Measurements from ENCODE around the gene ENAM.
"Not testable (repeated sequence)": the region's sequence is repeated elsewhere in the genome, so short reads cannot be mapped to it uniquely, and the experiment has no call there.

Gene ENAM

DNA sequence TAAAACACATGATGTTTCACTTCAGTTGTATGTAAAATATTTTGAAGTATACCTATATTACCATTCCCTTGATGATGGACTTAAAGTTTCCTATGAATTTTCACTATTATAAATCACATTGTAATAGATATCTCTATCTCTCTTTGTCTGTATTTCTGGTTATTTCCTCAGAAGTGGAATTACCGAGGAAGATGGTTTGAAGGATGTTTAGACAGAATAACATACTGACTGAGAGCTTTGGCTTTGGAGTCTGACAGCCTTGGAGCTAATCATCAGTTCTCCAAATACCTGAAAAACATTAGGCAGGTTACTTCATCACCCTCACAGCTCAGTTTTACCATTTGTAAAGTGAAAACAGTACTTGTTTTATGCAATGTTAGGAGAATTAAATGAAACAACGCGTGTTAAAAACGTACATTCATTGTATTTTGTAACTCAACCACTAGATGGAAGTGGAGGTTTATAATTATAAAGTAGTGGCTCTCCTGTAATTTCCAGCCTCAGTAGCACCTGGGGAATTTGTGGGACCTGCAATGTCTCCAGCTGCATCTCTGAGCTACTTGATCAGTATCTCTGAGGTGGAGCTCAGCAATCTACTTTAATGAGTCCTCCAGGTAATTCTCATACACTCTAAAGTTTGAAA is 23.4 kb downstream of the ENAM start:
- no peak for DNase-seq (ENCODE audit: low read depth)
- TF ChIP-seq CTCF (IDR thresholded peaks at IDR 0.05; ENCODE audit: low read depth, low read length, missing control alignments): peak; percentile 39
- no peak overlapping the region for H3K4me3 ChIP-seq (ENCODE audit: low read depth, low read length)

DNA sequence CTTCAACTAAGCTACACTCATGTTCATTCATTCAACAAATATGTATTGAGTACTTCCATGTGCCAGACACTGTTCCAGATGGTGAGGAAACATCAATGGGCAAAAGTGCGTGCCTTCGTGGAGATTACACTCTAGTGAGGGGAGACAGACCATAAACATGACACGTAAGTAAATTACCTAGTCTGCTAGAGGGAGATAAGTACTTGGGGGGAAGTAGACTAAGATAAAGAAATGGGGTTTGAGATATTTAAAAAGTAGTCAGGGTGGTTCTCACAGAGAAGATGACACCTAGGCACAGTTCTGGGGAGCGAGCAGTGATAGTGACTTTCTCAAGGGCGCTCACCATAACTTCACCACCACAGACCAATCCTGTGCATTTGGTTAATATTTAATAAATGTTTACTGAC is 26.1 kb downstream of the ENAM start:
- H3K4me3 ChIP-seq (ENCODE audit: low read depth, low read length): no peak overlapping the region
- DNase-seq (ENCODE audit: low read depth): no peak
- TF ChIP-seq CTCF (IDR thresholded peaks at IDR 0.05; ENCODE audit: low read depth, low read length, missing control alignments): no peak

DNA sequence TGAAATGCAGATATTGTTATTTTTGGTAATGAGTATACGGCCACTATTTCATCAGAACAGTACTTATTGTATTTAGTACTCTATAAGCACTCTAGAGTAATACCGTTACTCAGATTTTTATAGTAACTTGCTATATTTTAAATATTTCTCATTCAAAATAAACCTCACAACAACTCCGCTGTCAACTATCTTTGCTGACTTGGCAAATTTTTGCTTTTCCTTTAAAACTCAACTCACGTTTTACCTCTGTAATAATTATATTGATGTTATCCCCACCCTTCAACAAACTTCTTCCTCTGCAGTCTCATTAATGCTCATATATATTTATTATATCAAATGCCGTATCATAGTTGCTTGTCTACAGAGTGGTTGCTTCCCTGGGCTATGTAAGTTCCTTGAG is 28.8 kb downstream of the ENAM start:
- no peak for TF ChIP-seq CTCF (IDR thresholded peaks at IDR 0.05; ENCODE audit: low read depth, low read length, missing control alignments)
- no peak overlapping the region for H3K4me3 ChIP-seq (ENCODE audit: low read depth, low read length)
- no peak for DNase-seq (ENCODE audit: low read depth)

GRCh38 chr4:70658418-70658817 is 29.9 kb downstream of the ENAM start:
- no peak for TF ChIP-seq CTCF (IDR thresholded peaks at IDR 0.05; ENCODE audit: low read depth, low read length, missing control alignments)
- DNase-seq (ENCODE audit: low read depth): no peak
- H3K4me3 ChIP-seq (ENCODE audit: low read depth, low read length): no peak overlapping the region

- no peak for TF ChIP-seq CTCF (IDR thresholded peaks at IDR 0.05; ENCODE audit: low read depth, low read length, missing control alignments)
- no peak for DNase-seq (ENCODE audit: low read depth)
- H3K4me3 ChIP-seq (ENCODE audit: low read depth, low read length): no peak overlapping the region
Observed at GRCh38 chr4:70660106-70660505, 31.6 kb downstream of the ENAM start.

DNA sequence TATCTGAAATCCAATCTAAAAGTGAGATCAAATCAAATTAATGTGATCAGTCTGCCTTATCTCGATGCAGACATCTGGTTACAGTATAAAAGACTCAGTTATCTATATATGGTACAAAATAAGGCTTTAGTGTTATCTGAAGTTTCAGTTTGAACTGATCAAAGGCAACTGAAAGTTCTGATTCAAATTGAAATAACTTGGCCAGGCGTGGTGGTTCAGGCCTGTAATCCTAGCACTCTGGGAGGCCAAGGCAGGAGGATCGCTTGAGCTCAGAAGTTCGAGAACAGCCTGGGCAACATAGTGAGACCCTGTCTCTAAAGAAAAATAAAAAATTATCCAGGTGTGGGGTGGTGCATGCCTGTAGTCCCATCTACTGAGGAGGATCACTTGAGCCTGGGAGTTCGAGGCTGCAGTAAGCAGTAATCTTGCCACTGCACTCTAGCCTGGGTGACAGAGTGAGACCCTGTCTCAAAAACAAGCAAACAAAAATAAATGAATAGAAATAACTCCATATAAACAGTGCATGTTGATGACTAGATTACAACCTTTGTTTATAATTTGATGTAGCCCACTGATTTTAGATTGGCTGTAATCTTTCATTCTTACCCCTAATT is 32.9 kb downstream of the ENAM start:
- not testable (repeated sequence) for H3K4me3 ChIP-seq (ENCODE audit: low read depth, low read length); DNase-seq (ENCODE audit: low read depth)

- H3K4me3 ChIP-seq (ENCODE audit: low read depth, low read length): peak within 1 kb of the TSS; percentile 46
- no peak for TF ChIP-seq CTCF (IDR thresholded peaks at IDR 0.05; ENCODE audit: low read depth, low read length, missing control alignments)
- DNase-seq (ENCODE audit: low read depth): no peak
Observed at GRCh38 chr4:70666369-70666768, 37.8 kb downstream of the ENAM start, which contains the start of gene JCHAIN. Gene JCHAIN (minus strand): TSS chr4:70666508. CDS start chr4:70666490, 18 bp downstream.
